Heart left ventricle (tissue), 16 donors: ENCODE results near the gene TTN. TPM values are rescaled to one million over a fixed set of nuclear protein-coding genes. Genes with fewer than 3 reads are reported as not detected.
A peak's percentile ranks its signal among the peaks of the same experiment; 100 is the strongest.

Source experiments
- ATAC-seq, 4 donors: fragments of 200-7000 bp; cut with Tn5 transposase; one replicate each; pipeline ENCODE4 v1.9.1; 2020 to 2022; ENCODE audit warnings: moderate library complexity in 4 of 4, mild to moderate bottlenecking in 3 of 4, moderate number of reproducible peaks in 1 of 4
- DNase-seq, 5 donors: peaks; one replicate each; pipeline ENCODE4 v3.0.0-alpha.2; 2020
- H3K27ac ChIP-seq, 12 donors: fragments of 200-600 bp; sonication (generic) in 4 of 12; one replicate each; pipeline versions ENCODE4 v1.5.0 to v1.8.0; 2016 to 2022; ENCODE audit warnings: mild to moderate bottlenecking in 2 of 12
- H3K27me3 ChIP-seq, 9 donors: fragments of 200-600 bp; sonication (generic) in 2 of 9; one replicate each; pipeline versions ENCODE4 v1.5.1 to v1.8.0; 2016 to 2022; ENCODE audit warnings: mild to moderate bottlenecking in 3 of 9
- H3K36me3 ChIP-seq, 9 donors: fragments of 200-600 bp; sonication (generic) in 2 of 9; one replicate each; pipeline versions ENCODE4 v1.5.0 to v1.8.0; 2018 to 2022; ENCODE audit warnings: mild to moderate bottlenecking in 2 of 9
- H3K4me1 ChIP-seq, 12 donors: fragments of 200-600 bp; sonication (generic) in 4 of 12; one replicate each; pipeline versions ENCODE4 v1.5.0 to v1.8.0; 2016 to 2022; ENCODE audit warnings: mild to moderate bottlenecking in 3 of 12
- H3K4me3 ChIP-seq, 12 donors: fragments of 200-600 bp; sonication (generic) in 4 of 12; one replicate each; pipeline versions ENCODE4 v1.5.0 to v1.8.0; 2017 to 2022; ENCODE audit warnings: mild to moderate bottlenecking in 9 of 12, moderate library complexity in 4 of 12
- H3K9me3 ChIP-seq, 12 donors: fragments of 200-600 bp; sonication (generic) in 4 of 12; one replicate each; pipeline versions ENCODE4 v1.5.0 to v1.8.0; 2016 to 2022; ENCODE audit warnings: mild to moderate bottlenecking in 1 of 12
- POLR2A ChIP-seq, 2 donors: fragments of 450-650 bp; IDR thresholded peaks; one replicate each; pipeline ENCODE4 v1.6.1; 2017; ENCODE audit warnings: antibody characterized with exemption in 2 of 2, mild to moderate bottlenecking in 2 of 2, moderate library complexity in 2 of 2
- WGBS, 4 donors: extraction: QIAGEN DNeasy Blood & Tissue Kit in 2 of 4; methylation state at CpG; one replicate each; pipeline versions ENCODE4 v1.1.5 to v1.1.7; 2013 to 2018; 5-methylcytosine and 5-hydroxymethylcytosine counted together
- intact Hi-C, 10 donors: fragments of 100-400 bp; cut with DNase I; formaldehyde crosslinking; loops; one replicate each; pipeline versions ENCODE4 v1.11.1 to v1.14.2; 2022
- polyA plus RNA-seq, 2 donors: library from polyadenylated mRNA; stranded (reverse); fragments of 200-250 nt; gene quantifications; one replicate each; pipeline ENCODE4 v1.2.3, GENCODE V29; 2013
- total RNA-seq, 9 donors: library from RNA; depleted of rRNA in 2 of 9; stranded (reverse); fragments of >200 nt in 2 of 9; fragmentation: NEBNext Ultra II Directional in 3 of 9; extraction: Animal tissue kit (Norgen Biotek cat#: 25700) in 3 of 9; gene quantifications; one replicate each; pipeline versions ENCODE4 v1.1.0 to v1.2.4, GENCODE V29; 2016 to 2023
- TF ChIP-seq, protein P1 (sequence below), 12 donors: fragments of 200-600 bp; sonication (generic) in 4 of 12; IDR thresholded peaks; one replicate each; pipeline versions ENCODE4 v1.5.0 to v1.8.0; 2018 to 2022; ENCODE audit warnings: antibody characterized with exemption in 12 of 12, mild to moderate bottlenecking in 5 of 12
- donor health status: ischemic (EF 13 %, LVEDD 7.1; RV severe dilation, severe dysfunction).
- donor health status: healthy with polysubstance abuse.
- donor health status: DM: no; HTN: yes; CAD: no.
- donor health status: DM: no; HTN: no; CAD: no.
- donor health status: ischemic (EF 25% LVEDD 6.9; RV normal size, moderate dysfunction).
- donor health status: ischemic (EF 25% LVEDD 5.7; RV mildly dilated, moderate dysfunction).
- donor health status: healthy.
- donor health status: DM: yes; HTN: yes; CAD: no.
- donor health status: ischemic (EF 35%, LVEDD 5.7; RV mildly dilated, moderate dysfunction).
- donor health status: nonischemic (EF 11% LVEDD 7.7; RV severe dilation, severe dysfunction).
- donor health status: DM: yes; HTN: yes; CAD: no.
- donor health status: PGD.
- donor health status: ischemic (EF 29% LVEDD 5.4; RV normal size, mild dysfunction).
- donor health status: nonischemic (EF 23%, LVEDD 6.1; RV moderate dilation, normal function).

The TTN gene
- total and polyA plus RNA-seq, 11 donors: 136 to 4,653 (median 3,379) TPM

DNA sequence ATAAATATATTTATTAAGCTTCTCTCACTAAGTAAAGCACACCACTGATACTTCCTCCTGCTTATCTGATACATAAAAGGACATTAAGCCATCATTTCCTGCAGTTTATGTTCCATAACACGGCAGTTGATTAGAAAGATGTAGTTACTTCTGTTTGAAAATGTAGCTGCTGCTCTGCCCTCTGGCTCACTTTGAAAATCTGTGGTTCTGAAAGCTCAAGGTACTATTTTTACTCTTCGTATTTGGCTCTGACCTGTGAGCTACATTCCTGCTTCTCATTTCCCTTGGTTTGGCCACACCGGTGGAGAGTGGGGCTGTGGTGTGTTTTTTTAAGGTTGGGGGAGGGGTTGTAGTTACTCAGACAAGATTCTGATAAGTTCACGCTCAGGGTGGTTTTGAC, 12.8 kb upstream of the TTN start:
- WGBS, 4 donors: 7 to 15% (median 11%) methylated on average over 4 of the region's 4 CpGs
- intact Hi-C loops: loop anchor here in 1 of 10 donors (5.0 kb wide), 1 partner anchor 32 kb away; no protein-coding TSS in a partner anchor
- DNase-seq: peak in 2 of 5 donors; percentile 37 to 40

DNA sequence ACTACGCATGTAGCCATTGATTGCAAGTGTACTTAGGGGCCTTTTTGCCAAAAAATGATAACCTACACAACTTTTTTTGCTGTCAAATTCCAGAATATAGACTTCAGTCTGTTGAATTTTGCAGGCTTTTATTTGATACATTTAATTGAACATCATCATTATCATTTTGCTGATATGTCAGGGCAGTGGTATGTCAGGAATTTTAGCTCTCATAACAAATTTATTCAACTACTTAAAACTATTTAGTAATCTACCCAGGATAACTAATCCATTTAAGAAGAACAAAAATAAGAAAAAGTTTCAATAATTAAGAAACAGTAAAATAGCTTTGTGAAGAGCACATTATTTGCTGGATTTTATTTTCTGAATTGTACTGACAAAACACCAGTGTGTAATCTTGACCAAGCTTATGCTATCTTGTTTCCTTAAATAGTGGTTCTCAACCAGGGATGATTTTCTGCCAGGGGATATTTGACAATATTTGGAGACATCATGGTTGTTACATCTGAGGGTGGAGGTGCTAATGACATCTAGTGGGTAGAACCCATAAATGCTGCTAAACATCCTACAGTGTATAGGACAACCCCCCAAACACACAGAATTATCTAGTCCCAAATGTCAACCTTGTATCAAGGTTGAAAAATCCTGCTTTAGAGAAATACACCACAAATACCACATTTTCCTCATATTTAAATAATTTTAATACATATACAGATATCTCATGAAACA, 12.1 kb upstream of the TTN start:
- Histone ChIP-seq H3K4me3 (peak overlapping the region in 8 of 12 donors; percentile 5 to 30 (median 18)), H3K9me3 (no peaks in the 10 kb centered on the region), H3K4me1 (peaks cover 0 to 17% (median 2%) of the 10 kb centered on the region in 12 donors), H3K27me3 (no peaks in the 10 kb centered on the region), H3K36me3 (peaks cover 0 to 24% (median 0%) of the 10 kb centered on the region in 9 donors), H3K27ac (peak overlapping the region; percentile 56 to 84 (median 71))
- TF ChIP-seq POLR2A (IDR thresholded peaks at IDR 0.05): no peak
- TF ChIP-seq, protein P1, sequence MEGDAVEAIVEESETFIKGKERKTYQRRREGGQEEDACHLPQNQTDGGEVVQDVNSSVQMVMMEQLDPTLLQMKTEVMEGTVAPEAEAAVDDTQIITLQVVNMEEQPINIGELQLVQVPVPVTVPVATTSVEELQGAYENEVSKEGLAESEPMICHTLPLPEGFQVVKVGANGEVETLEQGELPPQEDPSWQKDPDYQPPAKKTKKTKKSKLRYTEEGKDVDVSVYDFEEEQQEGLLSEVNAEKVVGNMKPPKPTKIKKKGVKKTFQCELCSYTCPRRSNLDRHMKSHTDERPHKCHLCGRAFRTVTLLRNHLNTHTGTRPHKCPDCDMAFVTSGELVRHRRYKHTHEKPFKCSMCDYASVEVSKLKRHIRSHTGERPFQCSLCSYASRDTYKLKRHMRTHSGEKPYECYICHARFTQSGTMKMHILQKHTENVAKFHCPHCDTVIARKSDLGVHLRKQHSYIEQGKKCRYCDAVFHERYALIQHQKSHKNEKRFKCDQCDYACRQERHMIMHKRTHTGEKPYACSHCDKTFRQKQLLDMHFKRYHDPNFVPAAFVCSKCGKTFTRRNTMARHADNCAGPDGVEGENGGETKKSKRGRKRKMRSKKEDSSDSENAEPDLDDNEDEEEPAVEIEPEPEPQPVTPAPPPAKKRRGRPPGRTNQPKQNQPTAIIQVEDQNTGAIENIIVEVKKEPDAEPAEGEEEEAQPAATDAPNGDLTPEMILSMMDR (IDR thresholded peaks at IDR 0.05): peak in 2 of 12 donors; percentile 11 to 15
- ATAC-seq: peak; percentile 50 to 79 (median 60)
- 75 to 91% (median 82%) methylated on average over 1 of the region's 1 CpG for WGBS, 4 donors
- no peak for DNase-seq
- intact Hi-C loops: loop anchor here in 1 of 10 donors (5.0 kb wide), 1 partner anchor 33 kb away; no protein-coding TSS in a partner anchor

More for the DNA sequence above, 12.8 kb upstream of the TTN start:
- peak overlapping the region; percentile 56 to 84 (median 71) for H3K27ac ChIP-seq
- peaks cover 0 to 17% (median 2%) of the 10 kb centered on the region in 12 donors for H3K4me1 ChIP-seq
- no peaks in the 10 kb centered on the region for H3K27me3 ChIP-seq
- no peaks in the 10 kb centered on the region for H3K9me3 ChIP-seq
- TF ChIP-seq POLR2A (IDR thresholded peaks at IDR 0.05): no peak
- TF ChIP-seq, protein P1 (IDR thresholded peaks at IDR 0.05): no peak
- ATAC-seq: peak; percentile 82 to 90 (median 87)
- peak overlapping the region in 9 of 12 donors; percentile 5 to 30 (median 18) for H3K4me3 ChIP-seq
- H3K36me3 ChIP-seq: peaks cover 0 to 22% (median 0%) of the 10 kb centered on the region in 9 donors

DNA sequence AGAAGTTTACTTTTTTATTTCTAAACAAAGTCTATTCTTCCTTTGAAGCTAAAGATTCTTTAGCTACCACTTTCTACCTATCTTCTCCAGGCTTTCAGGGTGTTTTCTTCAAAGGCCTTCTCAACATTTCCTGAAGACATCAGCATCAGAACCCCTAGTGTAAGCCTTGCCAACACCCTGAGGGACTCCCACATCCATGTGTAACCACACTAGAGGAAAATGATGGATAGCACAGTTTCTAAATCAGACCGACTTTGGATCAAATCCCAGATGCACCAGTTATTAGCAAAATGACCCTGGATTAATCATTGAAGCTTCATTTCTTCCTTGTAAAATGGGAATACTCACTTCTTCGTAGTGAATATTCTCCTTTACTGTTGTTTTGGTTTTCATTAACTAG, 4.7 kb upstream of the TTN start:
- Histone ChIP-seq H3K4me1 (peaks cover 0 to 11% (median 0%) of the 10 kb centered on the region in 12 donors), H3K4me3 (no peak overlapping the region), H3K36me3 (peaks cover 0 to 30% (median 0%) of the 10 kb centered on the region in 9 donors), H3K9me3 (no peaks in the 10 kb centered on the region), H3K27me3 (no peaks in the 10 kb centered on the region), H3K27ac (peak overlapping the region in 1 of 12 donors; percentile 42)
- WGBS, 4 donors: 70 to 85% (median 76%) methylated on average over 2 of the region's 2 CpGs
- ATAC-seq (no peak), DNase-seq (no peak)
- intact Hi-C loops: no loop called here
- TF ChIP-seq, protein P1 (IDR thresholded peaks at IDR 0.05): no peak
- TF ChIP-seq POLR2A (IDR thresholded peaks at IDR 0.05): no peak

DNA sequence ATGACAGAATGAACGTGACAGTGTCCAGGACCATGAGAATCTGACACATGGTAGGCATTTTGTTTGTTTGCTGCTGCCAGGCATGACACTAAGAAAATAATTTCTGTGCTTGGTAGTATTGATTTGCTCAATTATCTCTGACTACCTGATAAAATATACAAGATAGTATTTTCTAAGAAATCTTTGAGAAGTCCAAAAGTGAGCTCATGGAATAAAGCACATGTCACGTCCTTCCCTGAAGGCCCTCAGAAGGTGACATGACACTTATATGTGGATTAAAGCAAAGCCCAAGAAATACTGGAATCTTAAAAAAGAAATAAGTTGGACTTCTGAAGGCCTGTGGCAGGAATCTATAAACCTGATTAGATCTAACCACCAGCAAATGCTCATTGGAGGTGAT, 3.8 kb upstream of the TTN start:
- Histone ChIP-seq H3K4me3 (no peak overlapping the region), H3K4me1 (peaks cover 0 to 11% (median 0%) of the 10 kb centered on the region in 12 donors), H3K27me3 (no peaks in the 10 kb centered on the region), H3K36me3 (peaks cover 0 to 21% (median 0%) of the 10 kb centered on the region in 9 donors), H3K9me3 (no peaks in the 10 kb centered on the region), H3K27ac (peak overlapping the region in 4 of 12 donors; percentile 2 to 42 (median 10))
- WGBS, 4 donors: 53 to 75% (median 66%) methylated on average over 2 of the region's 2 CpGs
- no peak for DNase-seq
- TF ChIP-seq POLR2A (IDR thresholded peaks at IDR 0.05): no peak
- TF ChIP-seq, protein P1 (IDR thresholded peaks at IDR 0.05): no peak
- intact Hi-C loops: no loop called here
- no peak for ATAC-seq
